ENCODE results near the gene ALKBH2. TPM values are rescaled to one million over a fixed set of nuclear protein-coding genes. Genes with fewer than 3 reads are reported as not detected.

ALKBH2 gene
- total RNA-seq, 1 donor from 2014 or later, result 18.6 TPM

Other genes with a start within 250 kb of the ALKBH2 start
- gene SSH1, start 235.9 kb downstream of the ALKBH2 start, total RNA-seq, result 63.2 TPM
- not detected for gene DAO, start 213.4 kb downstream of the ALKBH2 start, total RNA-seq
- not detected for gene SVOP, start 72.4 kb downstream of the ALKBH2 start, total RNA-seq
- 15.1 TPM for gene USP30, start 40.9 kb downstream of the ALKBH2 start, total RNA-seq
- 46.3 TPM for gene UNG, start 4.1 kb upstream of the ALKBH2 start, total RNA-seq
- 1,896 TPM for gene ACACB, start 23.1 kb upstream of the ALKBH2 start, total RNA-seq
- not detected for gene FOXN4, start 215.8 kb upstream of the ALKBH2 start, total RNA-seq